Inferior parietal cortex (tissue), 1 donor: ENCODE results near the gene VAV2.

ENCODE experiments used
- DNase-seq: peaks from one replicate; pipeline ENCODE4 v3.0.0-alpha.2; 2016; ENCODE audit errors: extremely low spot score

VAV2 gene

GRCh38 chr9:133891741-133892140, 100.4 kb downstream of the VAV2 start:
- no peak for DNase-seq

- DNase-seq, result no peak
These were observed 101.5 kb downstream of the VAV2 start for GRCh38 chr9:133890583-133890982.

- DNase-seq, result no peak
These were observed 102.4 kb downstream of the VAV2 start for GRCh38 chr9:133889584-133890301.

GRCh38 chr9:133888809-133889491, 103.2 kb downstream of the VAV2 start:
- DNase-seq, result no peak

GRCh38 chr9:133888048-133888808, 103.9 kb downstream of the VAV2 start:
- DNase-seq, result peak; percentile 10

- no peak for DNase-seq
These were observed 104.5 kb downstream of the VAV2 start for GRCh38 chr9:133887540-133888047.

- no peak for DNase-seq
These were observed 105.3 kb downstream of the VAV2 start for GRCh38 chr9:133886563-133887501.

GRCh38 chr9:133884907-133885744, 107.0 kb downstream of the VAV2 start:
- DNase-seq, result no peak

GRCh38 chr9:133882849-133883755, 109.0 kb downstream of the VAV2 start:
- no peak for DNase-seq

GRCh38 chr9:133881671-133882381, 110.3 kb downstream of the VAV2 start:
- DNase-seq, result no peak

- DNase-seq, result no peak
These were observed 111.1 kb downstream of the VAV2 start for GRCh38 chr9:133880851-133881661.

GRCh38 chr9:133880136-133880535, 112.0 kb downstream of the VAV2 start:
- no peak for DNase-seq

GRCh38 chr9:133879615-133880014, 112.5 kb downstream of the VAV2 start:
- DNase-seq, result no peak

- DNase-seq, result no peak
These were observed 113.7 kb downstream of the VAV2 start for GRCh38 chr9:133878402-133878801.

GRCh38 chr9:133877967-133878366, 114.2 kb downstream of the VAV2 start:
- no peak for DNase-seq

- DNase-seq, result no peak
These were observed 114.8 kb downstream of the VAV2 start for GRCh38 chr9:133877327-133877726.

- no peak for DNase-seq
These were observed 115.3 kb downstream of the VAV2 start for GRCh38 chr9:133876836-133877235.

GRCh38 chr9:133876144-133876543, 116.0 kb downstream of the VAV2 start:
- no peak for DNase-seq
